Measurements from ENCODE around the gene PADI3. TPM values are rescaled to one million over a fixed set of nuclear protein-coding genes. Genes with fewer than 3 reads are reported as not detected.

The PADI3 gene
- total RNA-seq, 1 experiment from 2014 or later = 0.61 TPM

DNA sequence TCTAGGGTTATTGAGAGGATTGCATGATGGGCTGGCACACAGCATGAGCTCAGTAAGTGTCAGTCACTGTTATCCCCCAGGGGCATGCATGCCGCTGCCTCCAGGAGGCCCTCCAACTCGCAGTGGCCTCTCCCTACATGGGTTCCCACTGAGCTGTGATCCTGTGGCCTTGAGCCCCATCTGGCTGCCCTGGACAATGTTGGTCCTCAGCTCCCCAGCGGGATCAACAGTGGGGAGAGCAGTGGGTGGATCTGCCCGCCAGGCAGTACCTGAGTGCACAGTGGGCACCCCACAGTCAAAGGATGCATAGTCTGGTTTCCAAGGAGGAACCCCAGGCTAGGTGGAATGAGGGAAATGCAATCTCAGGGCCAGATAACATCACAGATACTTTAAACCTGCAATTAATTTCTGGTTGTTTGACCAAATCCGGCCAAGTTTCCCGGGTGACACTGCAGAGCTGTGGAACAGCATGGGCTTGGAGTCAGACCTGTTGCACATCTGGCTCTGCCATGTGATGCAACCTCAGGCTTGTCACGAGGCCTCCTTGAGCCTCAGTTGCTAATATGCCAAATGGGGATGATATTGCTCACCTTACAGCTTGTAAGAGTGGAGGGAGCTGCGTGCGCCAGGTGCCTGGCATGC is 9.3 kb downstream of the PADI3 start:
- TF ChIP-seq JUN (CRISPR knock-in tag; IDR thresholded peaks at IDR 0.05) (no peak), ZNF396 (CRISPR knock-in tag; IDR thresholded peaks at IDR 0.05; ENCODE audit: borderline replicate concordance) (no peak), SP1 (CRISPR knock-in tag; conservative IDR thresholded peaks at IDR 0.05) (no peak), ZNF138 (CRISPR knock-in tag; conservative IDR thresholded peaks at IDR 0.05) (no peak)
- TF ChIP-seq, protein P1, sequence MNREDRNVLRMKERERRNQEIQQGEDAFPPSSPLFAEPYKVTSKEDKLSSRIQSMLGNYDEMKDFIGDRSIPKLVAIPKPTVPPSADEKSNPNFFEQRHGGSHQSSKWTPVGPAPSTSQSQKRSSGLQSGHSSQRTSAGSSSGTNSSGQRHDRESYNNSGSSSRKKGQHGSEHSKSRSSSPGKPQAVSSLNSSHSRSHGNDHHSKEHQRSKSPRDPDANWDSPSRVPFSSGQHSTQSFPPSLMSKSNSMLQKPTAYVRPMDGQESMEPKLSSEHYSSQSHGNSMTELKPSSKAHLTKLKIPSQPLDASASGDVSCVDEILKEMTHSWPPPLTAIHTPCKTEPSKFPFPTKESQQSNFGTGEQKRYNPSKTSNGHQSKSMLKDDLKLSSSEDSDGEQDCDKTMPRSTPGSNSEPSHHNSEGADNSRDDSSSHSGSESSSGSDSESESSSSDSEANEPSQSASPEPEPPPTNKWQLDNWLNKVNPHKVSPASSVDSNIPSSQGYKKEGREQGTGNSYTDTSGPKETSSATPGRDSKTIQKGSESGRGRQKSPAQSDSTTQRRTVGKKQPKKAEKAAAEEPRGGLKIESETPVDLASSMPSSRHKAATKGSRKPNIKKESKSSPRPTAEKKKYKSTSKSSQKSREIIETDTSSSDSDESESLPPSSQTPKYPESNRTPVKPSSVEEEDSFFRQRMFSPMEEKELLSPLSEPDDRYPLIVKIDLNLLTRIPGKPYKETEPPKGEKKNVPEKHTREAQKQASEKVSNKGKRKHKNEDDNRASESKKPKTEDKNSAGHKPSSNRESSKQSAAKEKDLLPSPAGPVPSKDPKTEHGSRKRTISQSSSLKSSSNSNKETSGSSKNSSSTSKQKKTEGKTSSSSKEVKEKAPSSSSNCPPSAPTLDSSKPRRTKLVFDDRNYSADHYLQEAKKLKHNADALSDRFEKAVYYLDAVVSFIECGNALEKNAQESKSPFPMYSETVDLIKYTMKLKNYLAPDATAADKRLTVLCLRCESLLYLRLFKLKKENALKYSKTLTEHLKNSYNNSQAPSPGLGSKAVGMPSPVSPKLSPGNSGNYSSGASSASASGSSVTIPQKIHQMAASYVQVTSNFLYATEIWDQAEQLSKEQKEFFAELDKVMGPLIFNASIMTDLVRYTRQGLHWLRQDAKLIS (CRISPR knock-in tag; IDR thresholded peaks at IDR 0.05; ENCODE audit: borderline replicate concordance) = no peak
- TF ChIP-seq, protein P2, sequence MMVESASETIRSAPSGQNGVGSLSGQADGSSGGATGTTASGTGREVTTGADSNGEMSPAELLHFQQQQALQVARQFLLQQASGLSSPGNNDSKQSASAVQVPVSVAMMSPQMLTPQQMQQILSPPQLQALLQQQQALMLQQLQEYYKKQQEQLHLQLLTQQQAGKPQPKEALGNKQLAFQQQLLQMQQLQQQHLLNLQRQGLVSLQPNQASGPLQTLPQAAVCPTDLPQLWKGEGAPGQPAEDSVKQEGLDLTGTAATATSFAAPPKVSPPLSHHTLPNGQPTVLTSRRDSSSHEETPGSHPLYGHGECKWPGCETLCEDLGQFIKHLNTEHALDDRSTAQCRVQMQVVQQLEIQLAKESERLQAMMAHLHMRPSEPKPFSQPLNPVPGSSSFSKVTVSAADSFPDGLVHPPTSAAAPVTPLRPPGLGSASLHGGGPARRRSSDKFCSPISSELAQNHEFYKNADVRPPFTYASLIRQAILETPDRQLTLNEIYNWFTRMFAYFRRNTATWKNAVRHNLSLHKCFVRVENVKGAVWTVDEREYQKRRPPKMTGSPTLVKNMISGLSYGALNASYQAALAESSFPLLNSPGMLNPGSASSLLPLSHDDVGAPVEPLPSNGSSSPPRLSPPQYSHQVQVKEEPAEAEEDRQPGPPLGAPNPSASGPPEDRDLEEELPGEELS (CRISPR knock-in tag; IDR thresholded peaks at IDR 0.05) = no peak
- TF ChIP-seq, protein P3, sequence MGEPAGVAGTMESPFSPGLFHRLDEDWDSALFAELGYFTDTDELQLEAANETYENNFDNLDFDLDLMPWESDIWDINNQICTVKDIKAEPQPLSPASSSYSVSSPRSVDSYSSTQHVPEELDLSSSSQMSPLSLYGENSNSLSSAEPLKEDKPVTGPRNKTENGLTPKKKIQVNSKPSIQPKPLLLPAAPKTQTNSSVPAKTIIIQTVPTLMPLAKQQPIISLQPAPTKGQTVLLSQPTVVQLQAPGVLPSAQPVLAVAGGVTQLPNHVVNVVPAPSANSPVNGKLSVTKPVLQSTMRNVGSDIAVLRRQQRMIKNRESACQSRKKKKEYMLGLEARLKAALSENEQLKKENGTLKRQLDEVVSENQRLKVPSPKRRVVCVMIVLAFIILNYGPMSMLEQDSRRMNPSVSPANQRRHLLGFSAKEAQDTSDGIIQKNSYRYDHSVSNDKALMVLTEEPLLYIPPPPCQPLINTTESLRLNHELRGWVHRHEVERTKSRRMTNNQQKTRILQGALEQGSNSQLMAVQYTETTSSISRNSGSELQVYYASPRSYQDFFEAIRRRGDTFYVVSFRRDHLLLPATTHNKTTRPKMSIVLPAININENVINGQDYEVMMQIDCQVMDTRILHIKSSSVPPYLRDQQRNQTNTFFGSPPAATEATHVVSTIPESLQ (CRISPR knock-in tag; IDR thresholded peaks at IDR 0.05) = no peak
- TF ChIP-seq, protein P4, sequence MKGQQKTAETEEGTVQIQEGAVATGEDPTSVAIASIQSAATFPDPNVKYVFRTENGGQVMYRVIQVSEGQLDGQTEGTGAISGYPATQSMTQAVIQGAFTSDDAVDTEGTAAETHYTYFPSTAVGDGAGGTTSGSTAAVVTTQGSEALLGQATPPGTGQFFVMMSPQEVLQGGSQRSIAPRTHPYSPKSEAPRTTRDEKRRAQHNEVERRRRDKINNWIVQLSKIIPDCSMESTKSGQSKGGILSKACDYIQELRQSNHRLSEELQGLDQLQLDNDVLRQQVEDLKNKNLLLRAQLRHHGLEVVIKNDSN (CRISPR knock-in tag; IDR thresholded peaks at IDR 0.05) = no peak
- TF ChIP-seq, protein P5, sequence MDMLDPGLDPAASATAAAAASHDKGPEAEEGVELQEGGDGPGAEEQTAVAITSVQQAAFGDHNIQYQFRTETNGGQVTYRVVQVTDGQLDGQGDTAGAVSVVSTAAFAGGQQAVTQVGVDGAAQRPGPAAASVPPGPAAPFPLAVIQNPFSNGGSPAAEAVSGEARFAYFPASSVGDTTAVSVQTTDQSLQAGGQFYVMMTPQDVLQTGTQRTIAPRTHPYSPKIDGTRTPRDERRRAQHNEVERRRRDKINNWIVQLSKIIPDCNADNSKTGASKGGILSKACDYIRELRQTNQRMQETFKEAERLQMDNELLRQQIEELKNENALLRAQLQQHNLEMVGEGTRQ (CRISPR knock-in tag; IDR thresholded peaks at IDR 0.05) = no peak
- TF ChIP-seq, protein P6, sequence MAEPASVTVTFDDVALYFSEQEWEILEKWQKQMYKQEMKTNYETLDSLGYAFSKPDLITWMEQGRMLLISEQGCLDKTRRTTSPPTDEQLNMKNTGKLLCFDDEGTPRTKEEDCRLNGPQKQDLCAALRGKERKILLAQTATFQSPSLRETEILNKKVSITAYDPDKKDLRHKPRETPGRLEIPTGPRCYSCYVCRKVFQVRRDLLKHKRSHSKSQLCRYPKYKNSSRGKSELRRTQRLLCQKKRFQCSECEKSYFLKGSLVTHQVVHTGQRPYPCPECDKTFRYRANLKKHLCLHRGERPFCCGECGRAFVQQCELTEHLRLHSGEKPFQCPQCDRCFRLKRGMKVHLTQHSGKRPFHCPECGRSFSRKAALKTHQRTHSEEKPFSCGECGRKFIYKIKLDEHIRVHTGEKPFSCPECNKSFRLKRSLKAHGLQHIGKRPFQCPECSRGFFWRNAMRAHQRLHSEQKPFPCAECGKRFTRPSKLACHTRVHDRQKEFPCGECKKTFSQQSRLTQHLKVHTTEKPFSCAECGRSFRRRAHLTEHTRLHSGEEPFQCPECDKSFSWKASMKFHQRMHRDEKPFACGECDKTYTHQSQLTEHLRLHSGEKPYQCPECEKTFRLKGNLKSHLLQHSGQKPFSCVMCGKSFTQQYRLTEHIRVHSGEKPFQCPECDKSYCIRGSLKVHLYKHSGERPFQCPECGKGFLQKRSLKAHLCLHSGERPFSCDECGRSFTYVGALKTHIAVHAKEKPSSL (CRISPR knock-in tag; conservative IDR thresholded peaks at IDR 0.05) = no peak
- no peak for DNase-seq (ENCODE audit: low spot score)
- Mint-ChIP-seq H3K4me3 (no peak overlapping the region), H3K9me3 (peaks cover 9% of the 10 kb centered on the region), H3K36me3 (no peaks in the 10 kb centered on the region), H3K27ac (no peak overlapping the region), H3K4me1 (no peaks in the 10 kb centered on the region), H3K27me3 (ENCODE audit: low read depth) (no peaks in the 10 kb centered on the region)
- ChIA-PET POLR2A (no interaction called here), CTCF (interaction anchor here (0.6 to 1.6 kb wide), 5 partner anchors 16 to 204 kb away, joined by 3 to 5 read pairs (median 3); no protein-coding TSS in a partner anchor)
- no peak for ATAC-seq

DNA sequence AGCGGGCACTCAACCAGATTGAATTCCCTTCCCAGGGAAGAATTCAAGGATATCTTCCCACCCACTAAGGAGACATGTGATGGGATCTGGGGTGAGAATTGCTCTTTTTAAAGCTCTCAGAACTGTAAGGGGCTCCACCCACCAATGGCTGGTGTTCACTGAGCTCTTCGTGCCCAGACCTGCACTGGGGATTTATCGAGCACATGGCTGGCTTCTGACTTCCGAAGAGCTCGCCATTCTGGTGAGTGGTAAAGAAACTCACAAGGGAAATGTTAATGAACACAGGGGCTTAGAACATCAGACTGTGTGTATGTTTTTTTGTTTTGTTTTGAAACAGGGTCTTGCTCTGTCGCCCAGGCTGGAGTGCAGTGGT is 9.8 kb downstream of the PADI3 start:
- ChIA-PET CTCF (interaction anchor here (0.6 to 1.6 kb wide), 5 partner anchors 15 to 184 kb away, joined by 3 to 5 read pairs (median 3); no protein-coding TSS in a partner anchor), POLR2A (no interaction called here)
- no peak for ATAC-seq
- no peaks in the 10 kb centered on the region for H3K27me3 Mint-ChIP-seq (ENCODE audit: low read depth)
- no peak overlapping the region for H3K4me3 Mint-ChIP-seq
- no peak overlapping the region for H3K27ac Mint-ChIP-seq
- H3K9me3 Mint-ChIP-seq = peaks cover 14% of the 10 kb centered on the region
- H3K4me1 Mint-ChIP-seq = no peaks in the 10 kb centered on the region
- no peaks in the 10 kb centered on the region for H3K36me3 Mint-ChIP-seq
- DNase-seq (ENCODE audit: low spot score) = no peak
- TF ChIP-seq NR3C1 (CRISPR knock-in tag; conservative IDR thresholded peaks at IDR 0.05; ENCODE audit: low read depth) (no peak), PRRX2 (CRISPR knock-in tag; IDR thresholded peaks at IDR 0.05) (no peak), EMX1 (CRISPR knock-in tag; IDR thresholded peaks at IDR 0.05) (no peak), NR1H2 (CRISPR knock-in tag; IDR thresholded peaks at IDR 0.05) (no peak), JUN (CRISPR knock-in tag; IDR thresholded peaks at IDR 0.05) (no peak), ZNF671 (CRISPR knock-in tag; IDR thresholded peaks at IDR 0.05) (no peak), ZNF416 (CRISPR knock-in tag; IDR thresholded peaks at IDR 0.05) (no peak), NFE2L1 (CRISPR knock-in tag; IDR thresholded peaks at IDR 0.05) (no peak)
- TF ChIP-seq, protein P7, sequence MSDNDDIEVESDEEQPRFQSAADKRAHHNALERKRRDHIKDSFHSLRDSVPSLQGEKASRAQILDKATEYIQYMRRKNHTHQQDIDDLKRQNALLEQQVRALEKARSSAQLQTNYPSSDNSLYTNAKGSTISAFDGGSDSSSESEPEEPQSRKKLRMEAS (CRISPR knock-in tag; IDR thresholded peaks at IDR 0.05) = no peak
- TF ChIP-seq, protein P8, sequence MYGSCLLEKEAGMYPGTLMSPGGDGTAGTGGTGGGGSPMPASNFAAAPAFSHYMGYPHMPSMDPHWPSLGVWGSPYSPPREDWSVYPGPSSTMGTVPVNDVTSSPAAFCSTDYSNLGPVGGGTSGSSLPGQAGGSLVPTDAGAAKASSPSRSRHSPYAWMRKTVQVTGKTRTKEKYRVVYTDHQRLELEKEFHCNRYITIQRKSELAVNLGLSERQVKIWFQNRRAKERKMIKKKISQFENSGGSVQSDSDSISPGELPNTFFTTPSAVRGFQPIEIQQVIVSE (CRISPR knock-in tag; IDR thresholded peaks at IDR 0.05; ENCODE audit: borderline replicate concordance) = no peak
- TF ChIP-seq, protein P9, sequence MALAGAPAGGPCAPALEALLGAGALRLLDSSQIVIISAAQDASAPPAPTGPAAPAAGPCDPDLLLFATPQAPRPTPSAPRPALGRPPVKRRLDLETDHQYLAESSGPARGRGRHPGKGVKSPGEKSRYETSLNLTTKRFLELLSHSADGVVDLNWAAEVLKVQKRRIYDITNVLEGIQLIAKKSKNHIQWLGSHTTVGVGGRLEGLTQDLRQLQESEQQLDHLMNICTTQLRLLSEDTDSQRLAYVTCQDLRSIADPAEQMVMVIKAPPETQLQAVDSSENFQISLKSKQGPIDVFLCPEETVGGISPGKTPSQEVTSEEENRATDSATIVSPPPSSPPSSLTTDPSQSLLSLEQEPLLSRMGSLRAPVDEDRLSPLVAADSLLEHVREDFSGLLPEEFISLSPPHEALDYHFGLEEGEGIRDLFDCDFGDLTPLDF (CRISPR knock-in tag; IDR thresholded peaks at IDR 0.05) = no peak

All from WTC11 (cell line).